ENCODE results near the gene CDCP1.

GRCh38 chr3:45127130-45127822 lies 18.9 kb downstream of the CDCP1 start:
- TF ChIP-seq EZH2 (IDR thresholded peaks at IDR 0.05; ENCODE audit: insufficient read depth, poor library complexity, severe bottlenecking) (no peak), EZH2phosphoT487 (IDR thresholded peaks at IDR 0.05; ENCODE audit: insufficient read depth, low read depth) (no peak)

Measured in GM23248 (cell line).